Keratinocyte (primary cell): ENCODE data around the gene CTTN.

Experiments
- EZH2 ChIP-seq: IDR thresholded peaks from one replicate; pipeline ENCODE4 v1.6.1; 2012; ENCODE audit warnings: inconsistent platforms, mild to moderate bottlenecking, low read length, moderate library complexity
- TF ChIP-seq, protein P1 (sequence below), 3 experiments: IDR thresholded peaks in 1 of 3; conservative IDR thresholded peaks in 1 of 3; optimal IDR thresholded peaks in 1 of 3; 2 replicates in 2 of 3; 3 replicates in 1 of 3; pipeline versions ENCODE3 to v1.5.1; 2011; ENCODE audit warnings: low read length in 3 of 3, mild to moderate bottlenecking in 3 of 3, moderate library complexity in 2 of 3, control low read depth in 1 of 3, inconsistent platforms in 1 of 3; ENCODE audit not compliant: insufficient read depth in 2 of 3; ENCODE audit errors: extremely low read depth in 1 of 3

DNA sequence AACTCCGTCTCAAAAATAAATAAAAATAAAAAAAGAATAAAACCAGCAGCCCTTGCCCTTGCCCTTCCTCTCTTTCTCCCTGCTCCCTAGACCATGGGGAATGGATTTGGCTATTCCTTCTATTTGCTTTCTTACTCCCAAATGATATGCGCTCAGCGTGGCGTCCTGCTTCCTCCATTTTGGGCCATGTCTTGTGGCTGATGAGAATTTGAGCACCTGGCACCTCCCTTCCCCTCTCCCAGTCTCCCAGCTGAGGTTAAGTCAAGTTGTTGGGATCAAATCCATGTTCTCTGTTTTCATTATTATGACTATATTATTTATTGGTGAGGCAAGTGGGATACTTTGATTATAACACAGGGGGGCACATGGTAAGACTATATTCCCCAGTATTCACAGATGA, 10.8 kb upstream of the CTTN start:
- TF ChIP-seq, protein P1, sequence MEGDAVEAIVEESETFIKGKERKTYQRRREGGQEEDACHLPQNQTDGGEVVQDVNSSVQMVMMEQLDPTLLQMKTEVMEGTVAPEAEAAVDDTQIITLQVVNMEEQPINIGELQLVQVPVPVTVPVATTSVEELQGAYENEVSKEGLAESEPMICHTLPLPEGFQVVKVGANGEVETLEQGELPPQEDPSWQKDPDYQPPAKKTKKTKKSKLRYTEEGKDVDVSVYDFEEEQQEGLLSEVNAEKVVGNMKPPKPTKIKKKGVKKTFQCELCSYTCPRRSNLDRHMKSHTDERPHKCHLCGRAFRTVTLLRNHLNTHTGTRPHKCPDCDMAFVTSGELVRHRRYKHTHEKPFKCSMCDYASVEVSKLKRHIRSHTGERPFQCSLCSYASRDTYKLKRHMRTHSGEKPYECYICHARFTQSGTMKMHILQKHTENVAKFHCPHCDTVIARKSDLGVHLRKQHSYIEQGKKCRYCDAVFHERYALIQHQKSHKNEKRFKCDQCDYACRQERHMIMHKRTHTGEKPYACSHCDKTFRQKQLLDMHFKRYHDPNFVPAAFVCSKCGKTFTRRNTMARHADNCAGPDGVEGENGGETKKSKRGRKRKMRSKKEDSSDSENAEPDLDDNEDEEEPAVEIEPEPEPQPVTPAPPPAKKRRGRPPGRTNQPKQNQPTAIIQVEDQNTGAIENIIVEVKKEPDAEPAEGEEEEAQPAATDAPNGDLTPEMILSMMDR (optimal IDR thresholded peaks at IDR 0.05 in 1 of 3, IDR thresholded peaks at IDR 0.05 in 1 of 3, conservative IDR thresholded peaks at IDR 0.05 in 1 of 3; ENCODE audit: extremely low read depth in 1 of 3, insufficient read depth in 2 of 3, low read length in 3 of 3) = no peak
- TF ChIP-seq EZH2 = no peak
